ENCODE results near the gene GLI1. TPM values are rescaled to one million over a fixed set of nuclear protein-coding genes. Genes with fewer than 3 reads are reported as not detected.
A peak's percentile ranks its signal among the peaks of the same experiment; 100 is the strongest.

GLI1 gene
- total RNA-seq, 1 experiment from 2014 or later = 6.4 TPM

DNA sequence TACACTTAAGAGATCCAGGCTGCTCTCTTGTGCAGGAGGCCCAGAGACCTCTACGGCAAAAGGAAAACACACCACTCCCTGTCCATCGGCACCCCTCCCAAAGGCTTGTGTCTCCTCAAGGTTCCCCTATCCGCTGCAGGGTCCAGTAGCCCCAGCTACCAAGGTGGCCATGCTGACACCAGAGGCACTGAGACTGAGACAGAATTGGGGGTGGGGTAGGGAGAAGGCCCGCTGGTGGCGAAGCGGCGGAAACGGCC lies 60.1 kb downstream of the GLI1 start:
- Histone ChIP-seq H2AFZ (ENCODE audit: low read depth, low read length, poor library complexity, severe bottlenecking) (no peak overlapping the region), H3K9me3 (ENCODE audit: control insufficient read depth in 1 of 2, insufficient read depth in 1 of 2, low read depth in 1 of 2, low read length in 2 of 2) (no peaks in the 10 kb centered on the region), H3K79me2 (ENCODE audit: insufficient read depth, low read length) (peaks cover 62% of the 10 kb centered on the region), H3K4me1 (ENCODE audit: control insufficient read depth in 1 of 2, insufficient read depth in 2 of 2, low read length in 2 of 2) (peaks cover 24 to 53% of the 10 kb centered on the region in 2 experiments), H3K27me3 (ENCODE audit: insufficient read depth, low read length) (no peaks in the 10 kb centered on the region), H3K9me2 (ENCODE audit: insufficient read depth) (no peaks in the 10 kb centered on the region), H4K20me1 (ENCODE audit: insufficient read depth) (peaks cover 7% of the 10 kb centered on the region; the same call in 1 of the 2 replicates), H3K9ac (ENCODE audit: low read length) (peak overlapping the region; percentile 80), H3K4me3 (replicated peaks in 1 of 2; ENCODE audit: low read depth in 1 of 2, low read length in 2 of 2) (peak overlapping the region; percentile 79 to 88), H3K4me2 (ENCODE audit: low read length) (peak overlapping the region; percentile 94), H3K27ac (ENCODE audit: low read depth, low read length) (peak overlapping the region; percentile 79), H3K36me3 (ENCODE audit: control insufficient read depth in 1 of 2, insufficient read depth in 2 of 2, low read length in 2 of 2) (peaks cover 26 to 41% of the 10 kb centered on the region in 2 experiments)
- RAD21 ChIA-PET (ENCODE audit: low non-redundant PET in 1 of 2, low total read pairs in 2 of 2, uncharacterized antibody in 2 of 2, unreplicated experiment in 2 of 2) = no interaction called here
- POLR2A ChIA-PET = interaction anchor here (1.4 to 2.0 kb wide), 3 partner anchors 8 to 39 kb away, joined by 3 to 7 read pairs (median 4); partner anchors contain the start of gene DCTN2
- BruUV-seq (replicated peaks) = no TSS peak
- CTCF ChIA-PET = no interaction called here
- ATAC-seq = no peak
- intact Hi-C loops (cut with micrococcal nuclease) = no loop called here
- no peak for DNase-seq (ENCODE audit: low read depth, low spot score)
- TF ChIP-seq ZFX (IDR thresholded peaks at IDR 0.05) (no peak), RAD21 (IDR thresholded peaks at IDR 0.05; ENCODE audit: low read depth) (no peak), SIN3A (IDR thresholded peaks at IDR 0.05; ENCODE audit: low read depth) (no peak), SRF (IDR thresholded peaks at IDR 0.05; ENCODE audit: low read depth) (no peak), YY1 (IDR thresholded peaks at IDR 0.05; ENCODE audit: extremely low read depth, insufficient replicate concordance, low read depth, low read length) (no peak), CEBPB (IDR thresholded peaks at IDR 0.05; ENCODE audit: low read depth) (no peak), ZNF274 (IDR thresholded peaks at IDR 0.05; ENCODE audit: low read depth, low read length) (no peak), EGR1 (IDR thresholded peaks at IDR 0.05; ENCODE audit: low read depth) (no peak)
- TF ChIP-seq, protein P1, sequence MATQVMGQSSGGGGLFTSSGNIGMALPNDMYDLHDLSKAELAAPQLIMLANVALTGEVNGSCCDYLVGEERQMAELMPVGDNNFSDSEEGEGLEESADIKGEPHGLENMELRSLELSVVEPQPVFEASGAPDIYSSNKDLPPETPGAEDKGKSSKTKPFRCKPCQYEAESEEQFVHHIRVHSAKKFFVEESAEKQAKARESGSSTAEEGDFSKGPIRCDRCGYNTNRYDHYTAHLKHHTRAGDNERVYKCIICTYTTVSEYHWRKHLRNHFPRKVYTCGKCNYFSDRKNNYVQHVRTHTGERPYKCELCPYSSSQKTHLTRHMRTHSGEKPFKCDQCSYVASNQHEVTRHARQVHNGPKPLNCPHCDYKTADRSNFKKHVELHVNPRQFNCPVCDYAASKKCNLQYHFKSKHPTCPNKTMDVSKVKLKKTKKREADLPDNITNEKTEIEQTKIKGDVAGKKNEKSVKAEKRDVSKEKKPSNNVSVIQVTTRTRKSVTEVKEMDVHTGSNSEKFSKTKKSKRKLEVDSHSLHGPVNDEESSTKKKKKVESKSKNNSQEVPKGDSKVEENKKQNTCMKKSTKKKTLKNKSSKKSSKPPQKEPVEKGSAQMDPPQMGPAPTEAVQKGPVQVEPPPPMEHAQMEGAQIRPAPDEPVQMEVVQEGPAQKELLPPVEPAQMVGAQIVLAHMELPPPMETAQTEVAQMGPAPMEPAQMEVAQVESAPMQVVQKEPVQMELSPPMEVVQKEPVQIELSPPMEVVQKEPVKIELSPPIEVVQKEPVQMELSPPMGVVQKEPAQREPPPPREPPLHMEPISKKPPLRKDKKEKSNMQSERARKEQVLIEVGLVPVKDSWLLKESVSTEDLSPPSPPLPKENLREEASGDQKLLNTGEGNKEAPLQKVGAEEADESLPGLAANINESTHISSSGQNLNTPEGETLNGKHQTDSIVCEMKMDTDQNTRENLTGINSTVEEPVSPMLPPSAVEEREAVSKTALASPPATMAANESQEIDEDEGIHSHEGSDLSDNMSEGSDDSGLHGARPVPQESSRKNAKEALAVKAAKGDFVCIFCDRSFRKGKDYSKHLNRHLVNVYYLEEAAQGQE (IDR thresholded peaks at IDR 0.05; ENCODE audit: low read depth) = no peak
- TF ChIP-seq, protein P2, sequence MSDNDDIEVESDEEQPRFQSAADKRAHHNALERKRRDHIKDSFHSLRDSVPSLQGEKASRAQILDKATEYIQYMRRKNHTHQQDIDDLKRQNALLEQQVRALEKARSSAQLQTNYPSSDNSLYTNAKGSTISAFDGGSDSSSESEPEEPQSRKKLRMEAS (IDR thresholded peaks at IDR 0.05) = no peak
- TF ChIP-seq, protein P3, sequence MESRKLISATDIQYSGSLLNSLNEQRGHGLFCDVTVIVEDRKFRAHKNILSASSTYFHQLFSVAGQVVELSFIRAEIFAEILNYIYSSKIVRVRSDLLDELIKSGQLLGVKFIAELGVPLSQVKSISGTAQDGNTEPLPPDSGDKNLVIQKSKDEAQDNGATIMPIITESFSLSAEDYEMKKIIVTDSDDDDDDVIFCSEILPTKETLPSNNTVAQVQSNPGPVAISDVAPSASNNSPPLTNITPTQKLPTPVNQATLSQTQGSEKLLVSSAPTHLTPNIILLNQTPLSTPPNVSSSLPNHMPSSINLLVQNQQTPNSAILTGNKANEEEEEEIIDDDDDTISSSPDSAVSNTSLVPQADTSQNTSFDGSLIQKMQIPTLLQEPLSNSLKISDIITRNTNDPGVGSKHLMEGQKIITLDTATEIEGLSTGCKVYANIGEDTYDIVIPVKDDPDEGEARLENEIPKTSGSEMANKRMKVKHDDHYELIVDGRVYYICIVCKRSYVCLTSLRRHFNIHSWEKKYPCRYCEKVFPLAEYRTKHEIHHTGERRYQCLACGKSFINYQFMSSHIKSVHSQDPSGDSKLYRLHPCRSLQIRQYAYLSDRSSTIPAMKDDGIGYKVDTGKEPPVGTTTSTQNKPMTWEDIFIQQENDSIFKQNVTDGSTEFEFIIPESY (IDR thresholded peaks at IDR 0.05; ENCODE audit: extremely low read depth, insufficient replicate concordance, low read length) = no peak

Measured in HCT116 (cell line).